HepG2 (cell line): ENCODE data around the gene CACNA1G. TPM values are rescaled to one million over a fixed set of nuclear protein-coding genes. Genes with fewer than 3 reads are reported as not detected.

Experiments used
- AHR ChIP-seq: IDR thresholded peaks from 2 replicates; pipeline ENCODE4 v1.6.1; 2018; ENCODE audit warnings: missing genetic modification reagents, missing compliant biosample characterization
- AKAP8 ChIP-seq: sonication (generic); formaldehyde crosslinking; IDR thresholded peaks from 2 replicates; pipeline ENCODE4 v1.5.1; 2020; ENCODE audit warnings: mild to moderate bottlenecking, missing genetic modification reagents
- CENPT ChIP-seq: sonication (generic); formaldehyde crosslinking; IDR thresholded peaks from 2 replicates; pipeline ENCODE4 v1.8.0; 2022; ENCODE audit warnings: low read depth, mild to moderate bottlenecking, moderate library complexity, missing genetic modification reagents
- GZF1 ChIP-seq: sonication (generic); formaldehyde crosslinking; IDR thresholded peaks from 2 replicates; pipeline ENCODE4 v1.5.1; 2020; ENCODE audit warnings: mild to moderate bottlenecking, missing genetic modification reagents
- HMGA1 ChIP-seq: sonication (generic); formaldehyde crosslinking; conservative IDR thresholded peaks from 2 replicates; pipeline ENCODE4 v1.4.0; 2020; ENCODE audit warnings: missing genetic modification reagents
- HNF4A ChIP-seq: sonication (generic); formaldehyde crosslinking; IDR thresholded peaks from 2 replicates; pipeline ENCODE4 v1.4.0; 2020; ENCODE audit warnings: missing genetic modification reagents
- PHF21A ChIP-seq: sonication (generic); formaldehyde crosslinking; IDR thresholded peaks from 2 replicates; pipeline ENCODE4 v1.5.0; 2020; ENCODE audit warnings: mild to moderate bottlenecking, missing genetic modification reagents
- SNRNP70 ChIP-seq: fragments of 200-400 bp; formaldehyde crosslinking; IDR thresholded peaks from 2 replicates; pipeline ENCODE4 v1.6.1; 2017; ENCODE audit warnings: mild to moderate bottlenecking, low read depth, low read length, moderate library complexity
- ZBTB21 ChIP-seq: sonication (generic); formaldehyde crosslinking; IDR thresholded peaks from 2 replicates; pipeline ENCODE4 v1.4.0; 2020; ENCODE audit warnings: missing genetic modification reagents
- ZC3H4 ChIP-seq: sonication (generic); formaldehyde crosslinking; IDR thresholded peaks from 2 replicates; pipeline ENCODE4 v1.4.0; 2020; ENCODE audit warnings: missing genetic modification reagents, borderline replicate concordance
- ZFP1 ChIP-seq: IDR thresholded peaks from 2 replicates; pipeline ENCODE4 v1.6.1; 2016
- ZIK1 ChIP-seq: sonication (generic); formaldehyde crosslinking; IDR thresholded peaks from 2 replicates; pipeline ENCODE4 v1.5.0; 2020; ENCODE audit warnings: mild to moderate bottlenecking, low read depth, missing genetic modification reagents, borderline replicate concordance
- ZNF230 ChIP-seq: sonication (generic); formaldehyde crosslinking; IDR thresholded peaks from 2 replicates; pipeline ENCODE4 v1.4.0; 2020; ENCODE audit warnings: mild to moderate bottlenecking, missing genetic modification reagents
- ZNF264 ChIP-seq: sonication (generic); formaldehyde crosslinking; IDR thresholded peaks from 2 replicates; pipeline ENCODE4 v1.4.0; 2020; ENCODE audit warnings: missing genetic modification reagents
- ZNF501 ChIP-seq: sonication (generic); formaldehyde crosslinking; IDR thresholded peaks from 2 replicates; pipeline ENCODE4 v1.5.1; 2020; ENCODE audit warnings: mild to moderate bottlenecking, moderate library complexity, missing genetic modification reagents
- ZNF746 ChIP-seq: sonication (generic); formaldehyde crosslinking; IDR thresholded peaks from 2 replicates; pipeline ENCODE4 v1.8.0; 2022; ENCODE audit warnings: mild to moderate bottlenecking, missing genetic modification reagents
- ZNF788 ChIP-seq: sonication (generic); formaldehyde crosslinking; IDR thresholded peaks from 2 replicates; pipeline ENCODE4 v1.5.0; 2020; ENCODE audit warnings: mild to moderate bottlenecking, missing genetic modification reagents, borderline replicate concordance
- ZSCAN31 ChIP-seq: sonication (generic); formaldehyde crosslinking; IDR thresholded peaks from 2 replicates; pipeline ENCODE4 v1.5.0; 2020; ENCODE audit warnings: low read depth, mild to moderate bottlenecking, missing genetic modification reagents
- polyA plus RNA-seq, 8 experiments: library from polyadenylated mRNA; depleted of rRNA in 3 of 8; stranded (reverse) in 7 of 8; unstranded in 1 of 8; fragments of >200 nt; fragmentation: Illumina TruSeq in 4 of 8; extraction: Trizol in 4 of 8; gene quantifications; 2 replicates each; pipeline versions ENCODE4 v1.2.1 to v1.2.3, GENCODE V29; 2011 to 2016; ENCODE audit warnings: low read depth in 4 of 8, missing spikeins in 1 of 8, mixed read lengths in 1 of 8; ENCODE audit not compliant: insufficient read depth in 1 of 8
- total RNA-seq, 5 experiments: library from RNA; depleted of rRNA; stranded (reverse); fragments of >200 nt; fragmentation: Illumina TruSeq; extraction: Trizol; gene quantifications; 2 replicates each; pipeline ENCODE4 v1.2.3, GENCODE V29; 2016; ENCODE audit warnings: low read depth in 1 of 5
- TF ChIP-seq, protein P1 (sequence below): sonication (generic); formaldehyde crosslinking; IDR thresholded peaks from 2 replicates; pipeline ENCODE4 v1.4.0; 2020; ENCODE audit warnings: missing genetic modification reagents, borderline replicate concordance
- TF ChIP-seq, protein P2 (sequence below): sonication (generic); formaldehyde crosslinking; IDR thresholded peaks from 2 replicates; pipeline ENCODE4 v1.5.0; 2020; ENCODE audit warnings: mild to moderate bottlenecking, missing genetic modification reagents
- TF ChIP-seq, protein P3 (sequence below): sonication (generic); formaldehyde crosslinking; IDR thresholded peaks from 2 replicates; pipeline ENCODE4 v1.5.0; 2020; ENCODE audit warnings: missing genetic modification reagents
- TF ChIP-seq, protein P4 (sequence below): sonication (generic); formaldehyde crosslinking; IDR thresholded peaks from 2 replicates; pipeline ENCODE4 v1.4.0; 2020; ENCODE audit warnings: mild to moderate bottlenecking, low read depth, missing genetic modification reagents
- TF ChIP-seq, protein P5 (sequence below): sonication (generic); formaldehyde crosslinking; IDR thresholded peaks from 2 replicates; pipeline ENCODE4 v1.8.1; 2023; ENCODE audit warnings: missing genetic modification reagents, mild to moderate bottlenecking, borderline replicate concordance

Gene CACNA1G
- total and polyA plus RNA-seq, 2 of the 13 experiments (the other 11 are each of a cell fraction or from before 2014, with no cell fraction given): 0.02 TPM; not detected in 1

DNA sequence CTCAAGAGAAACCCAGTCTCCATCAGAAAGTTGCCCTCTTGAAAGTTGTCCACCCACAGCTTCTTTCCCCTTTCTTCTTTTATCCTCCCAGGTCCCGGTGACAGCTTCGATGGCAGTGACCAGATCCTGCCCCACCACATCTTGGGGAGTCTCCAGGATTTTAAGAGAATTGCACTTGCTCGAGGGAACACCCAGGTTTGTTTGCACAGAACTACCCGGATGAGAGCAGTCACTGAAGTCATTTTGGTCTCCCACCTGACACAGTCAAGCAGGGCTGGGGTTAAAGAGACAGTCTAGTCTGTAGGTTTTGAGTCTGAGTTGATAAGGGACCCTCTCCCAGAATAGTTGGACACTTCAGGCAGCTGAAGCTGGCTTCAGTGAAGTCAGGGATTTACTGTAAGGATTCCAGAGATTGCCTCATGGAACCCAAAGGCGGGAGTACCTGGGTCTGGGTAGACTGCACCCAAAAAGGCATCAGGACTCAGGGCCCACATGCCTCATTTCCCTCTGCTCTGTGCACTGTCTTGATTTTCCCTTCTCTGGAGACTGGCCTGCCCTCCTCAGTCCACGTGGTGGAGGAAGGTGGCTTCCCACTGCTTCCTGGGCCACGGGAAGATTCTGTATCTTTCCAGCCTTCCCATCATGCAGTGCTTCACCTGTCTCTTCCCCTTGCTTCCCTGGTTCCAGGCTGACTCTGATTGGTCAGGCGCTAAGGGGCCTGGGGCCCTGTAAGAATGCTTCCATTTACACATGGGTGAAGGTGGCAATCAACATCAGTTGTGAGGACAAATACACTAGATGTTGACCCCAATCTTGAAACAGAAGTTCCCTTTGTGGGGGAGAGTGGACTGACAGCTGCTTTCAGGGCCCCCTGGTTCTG lies 42.8 kb upstream of the CACNA1G start (continued):
- no peak for TF ChIP-seq AKAP8
- no peak for TF ChIP-seq CENPT (CRISPR knock-in tag)
- no peak for TF ChIP-seq ZIK1 (CRISPR knock-in tag)
- no peak for TF ChIP-seq ZSCAN31 (CRISPR knock-in tag)
- TF ChIP-seq ZC3H4 (CRISPR knock-in tag): no peak
- TF ChIP-seq, protein P1, sequence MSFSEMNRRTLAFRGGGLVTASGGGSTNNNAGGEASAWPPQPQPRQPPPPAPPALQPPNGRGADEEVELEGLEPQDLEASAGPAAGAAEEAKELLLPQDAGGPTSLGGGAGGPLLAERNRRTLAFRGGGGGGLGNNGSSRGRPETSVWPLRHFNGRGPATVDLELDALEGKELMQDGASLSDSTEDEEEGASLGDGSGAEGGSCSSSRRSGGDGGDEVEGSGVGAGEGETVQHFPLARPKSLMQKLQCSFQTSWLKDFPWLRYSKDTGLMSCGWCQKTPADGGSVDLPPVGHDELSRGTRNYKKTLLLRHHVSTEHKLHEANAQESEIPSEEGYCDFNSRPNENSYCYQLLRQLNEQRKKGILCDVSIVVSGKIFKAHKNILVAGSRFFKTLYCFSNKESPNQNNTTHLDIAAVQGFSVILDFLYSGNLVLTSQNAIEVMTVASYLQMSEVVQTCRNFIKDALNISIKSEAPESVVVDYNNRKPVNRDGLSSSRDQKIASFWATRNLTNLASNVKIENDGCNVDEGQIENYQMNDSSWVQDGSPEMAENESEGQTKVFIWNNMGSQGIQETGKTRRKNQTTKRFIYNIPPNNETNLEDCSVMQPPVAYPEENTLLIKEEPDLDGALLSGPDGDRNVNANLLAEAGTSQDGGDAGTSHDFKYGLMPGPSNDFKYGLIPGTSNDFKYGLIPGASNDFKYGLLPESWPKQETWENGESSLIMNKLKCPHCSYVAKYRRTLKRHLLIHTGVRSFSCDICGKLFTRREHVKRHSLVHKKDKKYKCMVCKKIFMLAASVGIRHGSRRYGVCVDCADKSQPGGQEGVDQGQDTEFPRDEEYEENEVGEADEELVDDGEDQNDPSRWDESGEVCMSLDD: no peak
- no peak for TF ChIP-seq HNF4A (CRISPR knock-in tag)
- no peak for TF ChIP-seq AHR (CRISPR knock-in tag)
- TF ChIP-seq, protein P2, sequence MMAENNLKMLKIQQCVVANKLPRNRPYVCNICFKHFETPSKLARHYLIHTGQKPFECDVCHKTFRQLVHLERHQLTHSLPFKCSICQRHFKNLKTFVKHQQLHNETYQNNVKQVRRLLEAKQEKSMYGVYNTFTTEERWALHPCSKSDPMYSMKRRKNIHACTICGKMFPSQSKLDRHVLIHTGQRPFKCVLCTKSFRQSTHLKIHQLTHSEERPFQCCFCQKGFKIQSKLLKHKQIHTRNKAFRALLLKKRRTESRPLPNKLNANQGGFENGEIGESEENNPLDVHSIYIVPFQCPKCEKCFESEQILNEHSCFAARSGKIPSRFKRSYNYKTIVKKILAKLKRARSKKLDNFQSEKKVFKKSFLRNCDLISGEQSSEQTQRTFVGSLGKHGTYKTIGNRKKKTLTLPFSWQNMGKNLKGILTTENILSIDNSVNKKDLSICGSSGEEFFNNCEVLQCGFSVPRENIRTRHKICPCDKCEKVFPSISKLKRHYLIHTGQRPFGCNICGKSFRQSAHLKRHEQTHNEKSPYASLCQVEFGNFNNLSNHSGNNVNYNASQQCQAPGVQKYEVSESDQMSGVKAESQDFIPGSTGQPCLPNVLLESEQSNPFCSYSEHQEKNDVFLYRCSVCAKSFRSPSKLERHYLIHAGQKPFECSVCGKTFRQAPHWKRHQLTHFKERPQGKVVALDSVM: no peak
- TF ChIP-seq ZFP1 (CRISPR knock-in tag): no peak
- no peak for TF ChIP-seq HMGA1
- TF ChIP-seq ZNF746 (CRISPR knock-in tag): no peak
- TF ChIP-seq, protein P3, sequence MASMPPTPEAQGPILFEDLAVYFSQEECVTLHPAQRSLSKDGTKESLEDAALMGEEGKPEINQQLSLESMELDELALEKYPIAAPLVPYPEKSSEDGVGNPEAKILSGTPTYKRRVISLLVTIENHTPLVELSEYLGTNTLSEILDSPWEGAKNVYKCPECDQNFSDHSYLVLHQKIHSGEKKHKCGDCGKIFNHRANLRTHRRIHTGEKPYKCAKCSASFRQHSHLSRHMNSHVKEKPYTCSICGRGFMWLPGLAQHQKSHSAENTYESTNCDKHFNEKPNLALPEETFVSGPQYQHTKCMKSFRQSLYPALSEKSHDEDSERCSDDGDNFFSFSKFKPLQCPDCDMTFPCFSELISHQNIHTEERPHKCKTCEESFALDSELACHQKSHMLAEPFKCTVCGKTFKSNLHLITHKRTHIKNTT (CRISPR knock-in tag): no peak
- TF ChIP-seq ZNF788 (CRISPR knock-in tag): no peak
- TF ChIP-seq ZNF264: no peak
- no peak for TF ChIP-seq ZBTB21 (CRISPR knock-in tag)
- no peak; the same call in 1 of the 2 replicates for TF ChIP-seq GZF1 (CRISPR knock-in tag)
- TF ChIP-seq, protein P4, sequence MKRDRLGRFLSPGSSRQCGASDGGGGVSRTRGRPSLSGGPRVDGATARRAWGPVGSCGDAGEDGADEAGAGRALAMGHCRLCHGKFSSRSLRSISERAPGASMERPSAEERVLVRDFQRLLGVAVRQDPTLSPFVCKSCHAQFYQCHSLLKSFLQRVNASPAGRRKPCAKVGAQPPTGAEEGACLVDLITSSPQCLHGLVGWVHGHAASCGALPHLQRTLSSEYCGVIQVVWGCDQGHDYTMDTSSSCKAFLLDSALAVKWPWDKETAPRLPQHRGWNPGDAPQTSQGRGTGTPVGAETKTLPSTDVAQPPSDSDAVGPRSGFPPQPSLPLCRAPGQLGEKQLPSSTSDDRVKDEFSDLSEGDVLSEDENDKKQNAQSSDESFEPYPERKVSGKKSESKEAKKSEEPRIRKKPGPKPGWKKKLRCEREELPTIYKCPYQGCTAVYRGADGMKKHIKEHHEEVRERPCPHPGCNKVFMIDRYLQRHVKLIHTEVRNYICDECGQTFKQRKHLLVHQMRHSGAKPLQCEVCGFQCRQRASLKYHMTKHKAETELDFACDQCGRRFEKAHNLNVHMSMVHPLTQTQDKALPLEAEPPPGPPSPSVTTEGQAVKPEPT (CRISPR knock-in tag): no peak
- TF ChIP-seq, protein P5, sequence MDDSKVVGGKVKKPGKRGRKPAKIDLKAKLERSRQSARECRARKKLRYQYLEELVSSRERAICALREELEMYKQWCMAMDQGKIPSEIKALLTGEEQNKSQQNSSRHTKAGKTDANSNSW: no peak
- no peak for TF ChIP-seq PHF21A (CRISPR knock-in tag)
- no peak for TF ChIP-seq ZNF501 (CRISPR knock-in tag)
- 0 out of 2 replicates have a peak, but pooled peaks have one; percentile 65 for TF ChIP-seq ZNF230 (CRISPR knock-in tag)
- TF ChIP-seq SNRNP70: no peak
